ENCODE results near the gene LMOD3.

GRCh38 chr3:69095636-69096035, 26.8 kb downstream of the LMOD3 start:
- TF ChIP-seq GATA3 (IDR thresholded peaks at IDR 0.05; ENCODE audit: low read depth, low read length) (no peak), GATA2 (IDR thresholded peaks at IDR 0.05; ENCODE audit: low read depth, low read length) (no peak)

Data from SH-SY5Y (cell line).